Fibroblast of lung (primary cell): Measurements from ENCODE around the gene HNRNPA3. TPM values are rescaled to one million over a fixed set of nuclear protein-coding genes. Genes with fewer than 3 reads are reported as not detected.
A peak's percentile ranks its signal among the peaks of the same experiment; 100 is the strongest.
"Not testable (repeated sequence)": the region's sequence is repeated elsewhere in the genome, so short reads cannot be mapped to it uniquely, and the experiment has no call there.

Source experiments
- DNase-seq, 2 donors: peaks; one replicate each; pipeline versions ENCODE4 v3.0.0 to v3.0.0-alpha.2; 2010; ENCODE audit warnings: low read depth in 2 of 2
- H2AFZ ChIP-seq: 2 replicates; pipeline ENCODE4 v1.5.1; 2012; ENCODE audit warnings: low read length, control low read depth, inconsistent platforms
- H3K27ac ChIP-seq: 2 replicates; pipeline ENCODE4 v1.5.1; 2011; ENCODE audit warnings: low read length, control low read depth; ENCODE audit not compliant: insufficient read depth
- H3K27me3 ChIP-seq: 2 replicates; pipeline ENCODE4 v1.5.1; 2011; ENCODE audit warnings: mild to moderate bottlenecking, low read length; ENCODE audit not compliant: control insufficient read depth, insufficient read depth
- H3K36me3 ChIP-seq: 2 replicates; pipeline ENCODE4 v1.5.1; 2011; ENCODE audit warnings: low read length; ENCODE audit not compliant: control insufficient read depth, insufficient read depth
- H3K4me1 ChIP-seq: 2 replicates; pipeline ENCODE4 v1.5.1; 2011; ENCODE audit warnings: low read length; ENCODE audit not compliant: control insufficient read depth, insufficient read depth; ENCODE audit errors: extremely low read depth
- H3K4me2 ChIP-seq: 2 replicates; pipeline ENCODE4 v1.5.1; 2011; ENCODE audit warnings: low read length, control low read depth; ENCODE audit not compliant: insufficient read depth; ENCODE audit errors: extremely low read depth
- H3K4me3 ChIP-seq, 4 experiments: fragments of 200-600 bp in 1 of 4; sonication (generic) in 1 of 4; replicated peaks in 1 of 4; 2 replicates each; pipeline ENCODE4 v1.5.1; 2011 to 2016; ENCODE audit warnings: low read length in 4 of 4, low read depth in 3 of 4, mild to moderate bottlenecking in 3 of 4, control low read depth in 2 of 4, inconsistent platforms in 1 of 4, mixed read lengths in 1 of 4; ENCODE audit not compliant: insufficient read depth in 1 of 4; ENCODE audit errors: control extremely low read depth in 1 of 4
- H3K79me2 ChIP-seq: 2 replicates; pipeline ENCODE4 v1.5.1; 2012; ENCODE audit warnings: mild to moderate bottlenecking, low read length, inconsistent platforms; ENCODE audit not compliant: control insufficient read depth, insufficient read depth
- H3K9ac ChIP-seq: 2 replicates; pipeline ENCODE4 v1.5.1; 2011; ENCODE audit warnings: mild to moderate bottlenecking, low read length, control low read depth; ENCODE audit not compliant: insufficient read depth
- H3K9me3 ChIP-seq: 2 replicates; pipeline ENCODE4 v1.5.1; 2012; ENCODE audit warnings: low read depth, low read length; ENCODE audit not compliant: control insufficient read depth, insufficient read depth
- H4K20me1 ChIP-seq: 2 replicates; pipeline ENCODE4 v1.5.1; 2011; ENCODE audit warnings: low read length; ENCODE audit not compliant: control insufficient read depth, insufficient read depth; ENCODE audit errors: extremely low read depth
- EZH2 ChIP-seq: IDR thresholded peaks from 2 replicates; pipeline ENCODE4 v1.5.1; 2012; ENCODE audit warnings: low read length, control low read depth, mild to moderate bottlenecking; ENCODE audit errors: missing control alignments
- polyA plus RNA-seq, 2 donors: library from polyadenylated mRNA; depleted of rRNA in 1 of 2; stranded (reverse) in 1 of 2; unstranded in 1 of 2; fragments of >200 nt; gene quantifications; 2 replicates each; pipeline ENCODE4 v1.2.1, GENCODE V29; 2011 to 2012; ENCODE audit warnings: missing spikeins in 1 of 2
- total RNA-seq: library from RNA; depleted of rRNA; stranded (reverse); fragments of >200 nt; gene quantifications from 2 replicates; pipeline ENCODE4 v1.2.1, GENCODE V29; 2014
- TF ChIP-seq, protein P1 (sequence below), 2 donors: IDR thresholded peaks in 1 of 2; conservative IDR thresholded peaks in 1 of 2; 1 replicate in 1 of 2; 2 replicates in 1 of 2; pipeline ENCODE4 v1.5.1; 2011 to 2012; ENCODE audit warnings: low read length in 2 of 2, control low read depth in 1 of 2, inconsistent platforms in 1 of 2, low read depth in 1 of 2, mild to moderate bottlenecking in 1 of 2

HNRNPA3 gene
- total and polyA plus RNA-seq, 2 donors (not counting 1 experiment from before 2014, with no cell fraction given), result 34.5 to 81.2 TPM

DNA sequence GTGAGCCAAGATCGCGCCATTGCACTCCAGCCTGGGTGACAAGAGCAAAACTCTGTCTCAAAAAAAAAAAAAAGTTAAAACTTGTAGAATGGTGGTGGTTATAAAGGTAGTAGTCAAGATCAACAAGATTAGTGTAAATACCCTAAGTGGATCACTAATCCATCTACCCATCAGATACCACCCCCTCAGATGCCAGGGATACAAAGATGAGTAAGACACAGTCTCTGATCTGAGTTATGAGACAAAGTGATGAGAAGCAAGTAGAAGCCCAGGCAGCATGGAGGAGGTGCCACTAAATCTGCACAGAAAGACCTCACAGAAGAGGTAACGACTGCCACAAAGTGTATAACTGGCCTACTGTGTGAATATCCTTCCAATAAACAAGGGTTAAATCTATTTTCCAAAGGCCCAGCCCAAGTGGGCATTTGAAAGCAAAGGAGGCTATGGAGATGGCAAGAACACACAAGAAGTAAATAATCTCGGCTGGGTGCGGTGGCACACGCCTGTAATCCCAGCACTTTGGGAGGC is 31.7 kb downstream of the HNRNPA3 start:
- Histone ChIP-seq H2AFZ (no peak overlapping the region), H3K79me2 (peaks cover 94% of the 10 kb centered on the region), H3K27me3 (no peaks in the 10 kb centered on the region), H3K9ac (no peak overlapping the region), H3K4me3 (no peak overlapping the region), H3K27ac (peak overlapping the region; percentile 45), H3K9me3 (no peaks in the 10 kb centered on the region), H3K4me1 (peaks cover 38% of the 10 kb centered on the region), H4K20me1 (no peaks in the 10 kb centered on the region), H3K4me2 (no peak overlapping the region), H3K36me3 (no peaks in the 10 kb centered on the region)
- DNase-seq, result no peak
- TF ChIP-seq, protein P1, sequence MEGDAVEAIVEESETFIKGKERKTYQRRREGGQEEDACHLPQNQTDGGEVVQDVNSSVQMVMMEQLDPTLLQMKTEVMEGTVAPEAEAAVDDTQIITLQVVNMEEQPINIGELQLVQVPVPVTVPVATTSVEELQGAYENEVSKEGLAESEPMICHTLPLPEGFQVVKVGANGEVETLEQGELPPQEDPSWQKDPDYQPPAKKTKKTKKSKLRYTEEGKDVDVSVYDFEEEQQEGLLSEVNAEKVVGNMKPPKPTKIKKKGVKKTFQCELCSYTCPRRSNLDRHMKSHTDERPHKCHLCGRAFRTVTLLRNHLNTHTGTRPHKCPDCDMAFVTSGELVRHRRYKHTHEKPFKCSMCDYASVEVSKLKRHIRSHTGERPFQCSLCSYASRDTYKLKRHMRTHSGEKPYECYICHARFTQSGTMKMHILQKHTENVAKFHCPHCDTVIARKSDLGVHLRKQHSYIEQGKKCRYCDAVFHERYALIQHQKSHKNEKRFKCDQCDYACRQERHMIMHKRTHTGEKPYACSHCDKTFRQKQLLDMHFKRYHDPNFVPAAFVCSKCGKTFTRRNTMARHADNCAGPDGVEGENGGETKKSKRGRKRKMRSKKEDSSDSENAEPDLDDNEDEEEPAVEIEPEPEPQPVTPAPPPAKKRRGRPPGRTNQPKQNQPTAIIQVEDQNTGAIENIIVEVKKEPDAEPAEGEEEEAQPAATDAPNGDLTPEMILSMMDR (conservative IDR thresholded peaks at IDR 0.05 in 1 of 2, IDR thresholded peaks at IDR 0.05 in 1 of 2; ENCODE audit: low read depth in 1 of 2, low read length in 2 of 2), result no peak
- no peak for TF ChIP-seq EZH2

DNA sequence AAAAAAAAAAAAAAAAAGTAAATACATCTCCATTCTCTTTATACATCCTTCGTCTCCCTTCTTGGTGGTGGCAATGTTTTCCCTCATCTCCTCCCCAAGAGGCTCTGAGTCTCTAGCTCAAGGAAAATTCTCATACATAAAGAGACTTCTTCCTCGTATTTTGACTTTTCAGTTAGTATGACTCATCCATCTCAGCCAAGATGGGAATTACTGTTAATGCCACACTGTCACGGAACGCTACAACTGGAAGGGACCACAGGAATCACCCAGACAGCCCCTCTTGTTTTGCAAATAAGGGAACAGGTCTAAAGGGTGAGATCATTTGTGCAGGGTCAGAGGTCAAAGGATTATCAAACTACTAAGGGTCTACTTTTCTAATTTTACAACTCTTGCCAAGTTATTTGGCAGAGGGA is 32.4 kb downstream of the HNRNPA3 start:
- H4K20me1 ChIP-seq, result no peaks in the 10 kb centered on the region

DNA sequence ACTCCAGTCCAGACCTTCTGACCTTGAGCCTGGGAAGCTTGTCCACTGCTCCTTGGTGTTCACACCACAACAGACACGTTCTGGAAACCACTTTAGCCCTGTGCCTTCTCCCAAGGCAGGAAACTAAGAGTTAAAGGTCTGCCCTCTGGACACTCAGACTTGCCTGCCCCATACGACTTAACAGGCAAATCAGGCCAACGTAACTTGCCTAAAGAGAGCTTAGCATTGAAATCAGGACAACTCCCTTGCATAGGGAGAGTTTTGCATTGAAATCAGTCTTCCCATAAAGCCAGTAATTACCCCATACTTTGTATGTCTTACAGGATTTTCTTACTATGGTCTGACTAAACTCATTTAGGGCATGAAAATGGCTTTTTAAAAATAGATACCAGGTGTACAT is 33.4 kb downstream of the HNRNPA3 start:
- Histone ChIP-seq H3K4me2 (no peak overlapping the region), H3K79me2 (peaks cover 94% of the 10 kb centered on the region), H3K9me3 (no peaks in the 10 kb centered on the region), H3K9ac (no peak overlapping the region), H3K4me3 (no peak overlapping the region), H3K27me3 (no peaks in the 10 kb centered on the region), H3K4me1 (peaks cover 26% of the 10 kb centered on the region), H3K27ac (peak overlapping the region; percentile 45), H4K20me1 (no peaks in the 10 kb centered on the region), H2AFZ (no peak overlapping the region), H3K36me3 (no peaks in the 10 kb centered on the region)
- no peak for TF ChIP-seq EZH2
- TF ChIP-seq, protein P1 (conservative IDR thresholded peaks at IDR 0.05 in 1 of 2, IDR thresholded peaks at IDR 0.05 in 1 of 2; ENCODE audit: low read depth in 1 of 2, low read length in 2 of 2), result no peak
- DNase-seq, result no peak

More for the DNA sequence above, 32.4 kb downstream of the HNRNPA3 start:
- Histone ChIP-seq H3K4me2 (no peak overlapping the region), H3K36me3 (no peaks in the 10 kb centered on the region), H3K4me1 (peaks cover 35% of the 10 kb centered on the region), H3K27me3 (no peaks in the 10 kb centered on the region), H3K4me3 (no peak overlapping the region), H3K27ac (peak overlapping the region; percentile 45), H3K9me3 (no peaks in the 10 kb centered on the region), H3K9ac (no peak overlapping the region), H2AFZ (no peak overlapping the region), H3K79me2 (peaks cover 94% of the 10 kb centered on the region)
- DNase-seq, result peak; percentile 66 to 88
- TF ChIP-seq, protein P1 (conservative IDR thresholded peaks at IDR 0.05 in 1 of 2, IDR thresholded peaks at IDR 0.05 in 1 of 2; ENCODE audit: low read depth in 1 of 2, low read length in 2 of 2), result no peak
- no peak for TF ChIP-seq EZH2

DNA sequence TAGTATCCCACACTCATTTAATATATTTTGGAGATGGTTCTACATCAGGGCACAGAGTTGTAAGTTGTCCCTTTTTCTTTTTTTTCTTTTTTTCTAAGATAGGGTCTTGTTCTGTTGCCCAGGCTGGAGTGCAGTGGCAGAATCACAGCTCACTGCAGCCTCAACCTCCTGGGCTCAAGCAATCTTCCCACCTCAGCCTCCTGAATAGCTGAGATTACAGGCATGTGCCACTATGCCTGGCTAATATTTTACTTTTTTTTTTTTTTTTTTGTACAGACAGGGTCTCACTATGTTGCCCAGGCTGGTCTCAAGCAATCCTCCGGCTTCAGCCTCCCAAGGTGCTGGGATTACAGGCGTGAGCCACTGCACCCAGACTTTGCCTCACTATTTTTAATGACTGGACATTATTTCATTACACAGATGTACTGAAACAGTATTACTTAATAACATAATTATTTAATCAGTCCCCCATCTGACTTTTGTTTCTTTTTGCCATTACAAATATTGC is 34.0 kb downstream of the HNRNPA3 start:
- H3K36me3 ChIP-seq, H3K9ac ChIP-seq, H4K20me1 ChIP-seq, H3K9me3 ChIP-seq, H2AFZ ChIP-seq, H3K4me3 ChIP-seq, H3K27me3 ChIP-seq, DNase-seq, H3K27ac ChIP-seq, H3K4me2 ChIP-seq: not testable (repeated sequence)
- peaks cover 22% of the 10 kb centered on the region for H3K4me1 ChIP-seq
- peaks cover 94% of the 10 kb centered on the region for H3K79me2 ChIP-seq
